CD4-positive, alpha-beta memory T cell (primary cell): Measurements from ENCODE around the gene SORL1. TPM values are rescaled to one million over a fixed set of nuclear protein-coding genes. Genes with fewer than 3 reads are reported as not detected.
"Not testable (repeated sequence)": the region's sequence is repeated elsewhere in the genome, so short reads cannot be mapped to it uniquely, and the experiment has no call there.

Source experiments
- CTCF ChIA-PET: fragments of 350-600 bp; sonication (Branson Sonifier 250); formaldehyde crosslinking; loops from one replicate; lab custom pipeline; 2021; ENCODE audit warnings: inconsistent platforms; ENCODE audit not compliant: partially characterized antibody; lab: Charles Lee
- POLR2A ChIA-PET: fragments of 350-600 bp; sonication (Branson Sonifier 250); formaldehyde crosslinking; loops from one replicate; lab custom pipeline; 2021; ENCODE audit not compliant: partially characterized antibody; lab: Charles Lee
- DNase-seq, 5 donors: peaks; one replicate each; pipeline versions ENCODE4 v3.0.0 to v3.0.0-alpha.2; 2020 to 2022; ENCODE audit warnings: mixed read lengths in 1 of 5
- H3K27ac ChIP-seq: one replicate; pipeline ENCODE4 v1.7.0; 2013; ENCODE audit warnings: low read depth, low read length
- H3K27me3 ChIP-seq: 2 replicates; pipeline ENCODE4 v1.7.0; 2013; ENCODE audit warnings: mild to moderate bottlenecking, low read length, moderate library complexity; ENCODE audit not compliant: insufficient read depth
- H3K36me3 ChIP-seq: 2 replicates; pipeline ENCODE4 v1.7.0; 2013; ENCODE audit warnings: mild to moderate bottlenecking, low read length, moderate library complexity; ENCODE audit not compliant: insufficient read depth
- H3K4me1 ChIP-seq: 2 replicates; pipeline ENCODE4 v1.7.0; 2013; ENCODE audit warnings: mild to moderate bottlenecking, low read length, moderate library complexity; ENCODE audit not compliant: insufficient read depth
- H3K4me3 ChIP-seq, 2 donors: one replicate each; pipeline ENCODE4 v1.7.0; 2013; ENCODE audit warnings: low read length in 2 of 2, mild to moderate bottlenecking in 1 of 2
- H3K9me3 ChIP-seq, 2 donors: one replicate each; pipeline ENCODE4 v1.7.0; 2013; ENCODE audit warnings: low read length in 2 of 2, control low read depth in 1 of 2; ENCODE audit not compliant: control insufficient read depth in 1 of 2
- H3K27ac Mint-ChIP-seq, 7 donors: one replicate each; pipeline ENCODE4 v1.8.0; 2020 to 2021; ENCODE audit warnings: mixed read lengths in 7 of 7, mild to moderate bottlenecking in 6 of 7, inconsistent platforms in 3 of 7, moderate library complexity in 3 of 7
- H3K27me3 Mint-ChIP-seq, 2 donors: one replicate each; pipeline ENCODE4 v1.8.0; 2020 to 2021; ENCODE audit warnings: mixed read lengths in 2 of 2
- H3K36me3 Mint-ChIP-seq, 2 donors: one replicate each; pipeline ENCODE4 v1.8.0; 2020 to 2021; ENCODE audit warnings: mixed read lengths in 2 of 2, inconsistent platforms in 1 of 2, mild to moderate bottlenecking in 1 of 2
- H3K4me1 Mint-ChIP-seq, 4 donors: one replicate each; pipeline ENCODE4 v1.8.0; 2020 to 2021; ENCODE audit warnings: mixed read lengths in 4 of 4, mild to moderate bottlenecking in 1 of 4
- H3K4me3 Mint-ChIP-seq, 8 donors: one replicate each; pipeline ENCODE4 v1.8.0; 2020 to 2021; ENCODE audit warnings: mixed read lengths in 8 of 8, mild to moderate bottlenecking in 7 of 8, moderate library complexity in 6 of 8, inconsistent platforms in 3 of 8
- H3K9me3 Mint-ChIP-seq, 8 donors: one replicate each; pipeline ENCODE4 v1.8.0; 2020 to 2021; ENCODE audit warnings: mixed read lengths in 8 of 8, mild to moderate bottlenecking in 5 of 8, inconsistent platforms in 3 of 8, moderate library complexity in 1 of 8
- intact Hi-C: fragments of 100-400 bp; cut with micrococcal nuclease; formaldehyde crosslinking; loops from one replicate; pipeline ENCODE4 v1.15.1; 2023
- polyA plus RNA-seq, 2 donors: library from polyadenylated mRNA; unstranded; fragments of 300-500 nt; fragmentation: Illumina TruSeq; gene quantifications; one replicate each; pipeline ENCODE4 v1.2.3, GENCODE V29; 2021
- total RNA-seq, 2 experiments: library from RNA; stranded (reverse); gene quantifications; one replicate each; pipeline ENCODE4 v1.2.3, GENCODE V29; 2021

The SORL1 gene
- total RNA-seq = 100 to 1,000 TPM; 610 to 660 TPM
- 100 to 1,000 TPM; 159 to 283 TPM for polyA plus RNA-seq

- peak within 1 kb of the TSS; percentile 82 to 90 for H3K4me3 ChIP-seq
- ChIA-PET CTCF (interaction anchor here (0.9 to 5.3 kb wide), 21 partner anchors 9 to 160 kb away, joined by 3 to 90 read pairs (median 5); partner anchors contain the start of gene SC5D), POLR2A (interaction anchor here (0.6 to 7.2 kb wide), 28 partner anchors 8 to 1610 kb away, joined by 3 to 462 read pairs (median 8); partner anchors contain the start of genes HSPA8 and SC5D)
- peaks cover 82% of the 10 kb centered on the region for H3K4me1 ChIP-seq
- H3K9me3 Mint-ChIP-seq = no peaks in the 10 kb centered on the region
- no peaks in the 10 kb centered on the region for H3K27me3 ChIP-seq
- peaks cover 37 to 66% of the 10 kb centered on the region in 2 donors for H3K36me3 Mint-ChIP-seq
- H3K9me3 ChIP-seq = no peaks in the 10 kb centered on the region
- H3K4me1 Mint-ChIP-seq = peaks cover 56 to 91% (median 69%) of the 10 kb centered on the region in 4 donors
- peak; percentile 70 to 81 (median 72) for DNase-seq
- H3K36me3 ChIP-seq = no peaks in the 10 kb centered on the region
- H3K27ac ChIP-seq = peak within 1 kb of the TSS; percentile 79
- no peaks in the 10 kb centered on the region for H3K27me3 Mint-ChIP-seq
- intact Hi-C loops = loop anchor here (1.0 to 5.0 kb wide), 8 partner anchors 12 to 203 kb away; no protein-coding TSS in a partner anchor
- H3K27ac Mint-ChIP-seq = peak within 1 kb of the TSS; percentile 91 to 98 (median 96)
- peak within 1 kb of the TSS; percentile 93 to 100 (median 98) for H3K4me3 Mint-ChIP-seq
Observed at GRCh38 chr11:121451986-121452608, at the start of gene SORL1. Gene SORL1 (plus strand): TSS chr11:121452314. CDS start chr11:121452332, 18 bp downstream.

GRCh38 chr11:121405646-121406045 is 46.5 kb upstream of the SORL1 start:
- H3K4me1 ChIP-seq = no peaks in the 10 kb centered on the region
- no peaks in the 10 kb centered on the region for H3K27me3 Mint-ChIP-seq
- H3K27ac ChIP-seq = no peak overlapping the region
- no peak for DNase-seq
- peaks cover 0 to 8% (median 4%) of the 10 kb centered on the region in 8 donors for H3K9me3 Mint-ChIP-seq
- H3K27ac Mint-ChIP-seq = peak overlapping the region in 2 of 7 donors; percentile 12 to 15
- intact Hi-C loops = no loop called here
- H3K4me3 Mint-ChIP-seq = no peak overlapping the region
- peaks cover 0 to 4% of the 10 kb centered on the region in 2 donors for H3K36me3 Mint-ChIP-seq
- no peaks in the 10 kb centered on the region for H3K9me3 ChIP-seq
- H3K36me3 ChIP-seq = no peaks in the 10 kb centered on the region
- peaks cover 0 to 3% (median 2%) of the 10 kb centered on the region in 4 donors for H3K4me1 Mint-ChIP-seq
- POLR2A ChIA-PET = interaction anchor here (0.6 to 1.2 kb wide), 3 partner anchors 9 to 20 kb away, joined by 3 to 4 read pairs (median 3); no protein-coding TSS in a partner anchor
- no peaks in the 10 kb centered on the region for H3K27me3 ChIP-seq
- CTCF ChIA-PET = interaction anchor here (0.6 to 1.3 kb wide), 2 partner anchors 10 to 1664 kb away, joined by 3 to 4 read pairs; no protein-coding TSS in a partner anchor
- H3K4me3 ChIP-seq = no peak overlapping the region

- ChIA-PET CTCF (no interaction called here), POLR2A (interaction anchor here (0.6 to 1.2 kb wide), 3 partner anchors 12 to 45 kb away, joined by 3 to 4 read pairs (median 3); no protein-coding TSS in a partner anchor)
- no peak overlapping the region for H3K27ac ChIP-seq
- no peaks in the 10 kb centered on the region for H3K36me3 ChIP-seq
- H3K27me3 Mint-ChIP-seq = no peaks in the 10 kb centered on the region
- H3K4me1 ChIP-seq = no peaks in the 10 kb centered on the region
- no peaks in the 10 kb centered on the region for H3K9me3 ChIP-seq
- no peaks in the 10 kb centered on the region for H3K27me3 ChIP-seq
- H3K9me3 Mint-ChIP-seq = peaks cover 0 to 6% (median 4%) of the 10 kb centered on the region in 8 donors
- H3K36me3 Mint-ChIP-seq = peaks cover 0 to 4% of the 10 kb centered on the region in 2 donors
- no peak overlapping the region for H3K4me3 Mint-ChIP-seq
- H3K4me1 Mint-ChIP-seq = peaks cover 0 to 5% (median 3%) of the 10 kb centered on the region in 4 donors
- H3K27ac Mint-ChIP-seq = peak overlapping the region in 2 of 7 donors; percentile 8 to 13
- intact Hi-C loops = no loop called here
- H3K4me3 ChIP-seq = no peak overlapping the region
- no peak for DNase-seq
Observed at GRCh38 chr11:121406291-121406690, 45.8 kb upstream of the SORL1 start.

- Histone ChIP-seq H3K4me1 (no peaks in the 10 kb centered on the region), H3K4me3 (no peak overlapping the region), H3K27me3 (no peaks in the 10 kb centered on the region), H3K9me3 (no peaks in the 10 kb centered on the region), H3K36me3 (no peaks in the 10 kb centered on the region), H3K27ac (no peak overlapping the region)
- peak overlapping the region in 1 of 7 donors; percentile 15 for H3K27ac Mint-ChIP-seq
- H3K36me3 Mint-ChIP-seq = no peaks in the 10 kb centered on the region
- H3K4me3 Mint-ChIP-seq = no peak overlapping the region
- H3K9me3 Mint-ChIP-seq = no peaks in the 10 kb centered on the region
- intact Hi-C loops = no loop called here
- POLR2A ChIA-PET = interaction anchor here (1.4 kb wide), 1 partner anchor 9 kb away, joined by 11 read pairs; no protein-coding TSS in a partner anchor
- no peak for DNase-seq
- CTCF ChIA-PET = interaction anchor here (0.6 to 0.9 kb wide), 2 partner anchors 10 to 1867 kb away, joined by 3 to 4 read pairs; no protein-coding TSS in a partner anchor
- peaks cover 2 to 12% (median 9%) of the 10 kb centered on the region in 4 donors for H3K4me1 Mint-ChIP-seq
- H3K27me3 Mint-ChIP-seq = no peaks in the 10 kb centered on the region
Observed at GRCh38 chr11:121408830-121409229, 43.3 kb upstream of the SORL1 start.

GRCh38 chr11:121410041-121410440 is 42.1 kb upstream of the SORL1 start:
- H3K36me3 Mint-ChIP-seq, H3K9me3 ChIP-seq, DNase-seq, H3K36me3 ChIP-seq, H3K9me3 Mint-ChIP-seq, H3K4me3 ChIP-seq, H3K4me3 Mint-ChIP-seq, intact Hi-C loops, H3K27me3 Mint-ChIP-seq, H3K4me1 ChIP-seq, H3K27me3 ChIP-seq, H3K27ac ChIP-seq: not testable (repeated sequence)
- peak overlapping the region in 1 of 7 donors; percentile 75 for H3K27ac Mint-ChIP-seq
- CTCF ChIA-PET = interaction anchor here (0.6 to 1.5 kb wide), 2 partner anchors 14 to 89 kb away, joined by 3 read pairs; no protein-coding TSS in a partner anchor
- POLR2A ChIA-PET = interaction anchor here (0.7 to 1.4 kb wide), 2 partner anchors 8 to 66 kb away, joined by 4 to 11 read pairs; no protein-coding TSS in a partner anchor
- peaks cover 2 to 20% (median 16%) of the 10 kb centered on the region in 4 donors for H3K4me1 Mint-ChIP-seq

- intact Hi-C loops, H3K4me3 ChIP-seq: not testable (repeated sequence)
- POLR2A ChIA-PET = interaction anchor here (0.8 kb wide), 1 partner anchor 91 kb away, joined by 4 read pairs; no protein-coding TSS in a partner anchor
Observed at GRCh38 chr11:121411330-121411729, 40.8 kb upstream of the SORL1 start.

More at GRCh38 chr11:121411330-121411729, 40.8 kb upstream of the SORL1 start:
- peaks cover 8 to 31% (median 25%) of the 10 kb centered on the region in 4 donors for H3K4me1 Mint-ChIP-seq
- H3K27ac Mint-ChIP-seq, H3K9me3 ChIP-seq, H3K36me3 ChIP-seq, H3K36me3 Mint-ChIP-seq, CTCF ChIA-PET, DNase-seq, H3K9me3 Mint-ChIP-seq, H3K27me3 Mint-ChIP-seq, H3K27me3 ChIP-seq, H3K27ac ChIP-seq, H3K4me3 Mint-ChIP-seq: not testable (repeated sequence)
- H3K4me1 ChIP-seq = peaks cover 15% of the 10 kb centered on the region
